HepG2 (cell line): Measurements from ENCODE around the gene NAPB.

Experiments
- CBFB ChIP-seq: sonication (generic); formaldehyde crosslinking; IDR thresholded peaks from 2 replicates; pipeline ENCODE4 v1.4.0; 2020; ENCODE audit warnings: missing genetic modification reagents
- POLR2AphosphoS2 ChIP-seq: IDR thresholded peaks from 2 replicates; pipeline ENCODE4 v1.6.1; 2011; ENCODE audit warnings: low read depth, low read length, improper control_type of control experiment
- ZNF713 ChIP-seq: sonication (generic); formaldehyde crosslinking; IDR thresholded peaks from 2 replicates; pipeline ENCODE4 v1.4.0; 2020; ENCODE audit warnings: mild to moderate bottlenecking, missing genetic modification reagents

- TF ChIP-seq POLR2AphosphoS2 (no peak), ZNF713 (CRISPR knock-in tag) (no peak), CBFB (no peak)
Measured at GRCh38 chr20:23454816-23455215, 33.5 kb upstream of the NAPB start.
